ENCODE results near the gene SH3RF3.

- no peak for TF ChIP-seq LARP7 (IDR thresholded peaks at IDR 0.05)
- no peak for TF ChIP-seq GTF3C2 (IDR thresholded peaks at IDR 0.05; ENCODE audit: borderline replicate concordance, extremely low read depth, insufficient read length)
- no peak for TF ChIP-seq SMC3 (conservative IDR thresholded peaks at IDR 0.05; ENCODE audit: insufficient read depth, low read depth, low read length)
Measured at GRCh38 chr2:109428841-109429566, 300.0 kb downstream of the SH3RF3 start.
